Fibroblast of skin of left biceps (primary cell): ENCODE results near the gene KCNE5.
"Not testable (repeated sequence)": the region's sequence is repeated elsewhere in the genome, so short reads cannot be mapped to it uniquely, and the experiment has no call there.

ENCODE experiments used
- DNase-seq, 2 experiments: peaks; one replicate each; pipeline ENCODE4 v3.0.0-alpha.2; 2013; ENCODE audit warnings: low read depth in 2 of 2

The KCNE5 gene

GRCh38 chrX:109614951-109615350 is 10.0 kb downstream of the KCNE5 start:
- DNase-seq = no peak

- DNase-seq = no peak
Measured at GRCh38 chrX:109601486-109601885, 23.5 kb downstream of the KCNE5 start.

DNA sequence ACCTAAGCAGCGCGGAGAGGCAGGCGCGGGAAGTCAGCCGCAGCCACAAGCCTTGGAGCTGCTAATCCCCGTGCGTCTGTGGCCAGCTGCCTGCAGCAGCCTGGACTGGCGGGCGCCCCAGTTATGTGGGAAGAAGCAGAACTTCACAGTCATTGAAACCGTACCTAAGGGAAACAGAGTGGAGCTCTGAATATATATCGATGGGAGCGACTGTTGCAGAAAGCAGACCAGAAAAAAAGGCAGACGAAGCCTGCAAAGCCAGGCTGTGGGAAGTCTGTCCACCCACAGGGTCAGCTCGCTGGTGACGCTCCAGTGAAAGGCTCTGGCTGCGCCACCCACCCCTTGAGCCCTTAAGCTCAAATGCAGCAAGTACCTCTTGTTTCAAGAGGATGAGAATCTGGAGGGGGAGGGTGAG is 24.7 kb downstream of the KCNE5 start:
- DNase-seq = no peak

- no peak for DNase-seq
Measured at GRCh38 chrX:109596015-109596414, 29.0 kb downstream of the KCNE5 start.

DNA sequence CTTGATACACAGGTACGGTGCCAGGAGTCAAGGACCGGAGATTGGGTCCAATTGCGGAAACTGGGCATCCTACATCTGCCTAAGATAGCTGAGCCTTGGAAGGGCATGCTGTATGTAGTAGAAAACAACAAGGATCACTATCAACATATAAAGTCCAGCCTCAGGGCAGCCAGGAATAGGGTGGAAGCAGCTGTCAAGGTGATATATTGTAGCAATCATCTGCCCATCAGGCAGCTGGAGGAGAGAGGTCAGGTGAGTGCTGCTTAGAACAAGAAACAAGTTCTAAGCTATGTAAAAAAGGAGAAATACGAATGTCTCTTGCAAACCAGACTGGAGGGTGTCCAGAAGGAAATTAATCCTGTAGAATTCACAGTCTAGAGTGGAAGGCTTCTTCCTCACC is 34.8 kb downstream of the KCNE5 start:
- DNase-seq = no peak

DNA sequence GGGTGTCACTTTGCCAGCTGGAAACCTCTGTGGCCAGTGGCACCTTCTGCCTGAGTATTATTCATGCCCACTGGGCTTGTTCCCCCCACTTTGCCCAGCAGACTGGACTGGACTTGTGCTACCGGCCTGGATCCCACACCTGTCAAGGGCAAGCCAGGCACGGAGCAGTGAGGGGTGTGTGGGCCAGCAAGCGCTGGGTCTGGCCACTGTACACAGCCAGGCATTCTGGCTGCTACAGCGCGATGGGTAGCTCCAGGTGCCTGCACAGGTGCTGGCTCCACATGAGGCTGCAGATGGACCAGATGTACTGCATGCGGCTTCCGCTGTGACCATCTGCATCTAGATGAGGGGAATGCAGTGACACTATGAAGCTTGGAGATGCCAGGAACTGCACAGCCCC is 39.5 kb downstream of the KCNE5 start:
- no peak for DNase-seq

- no peak for DNase-seq
Measured at GRCh38 chrX:109578916-109579315, 46.1 kb downstream of the KCNE5 start.

DNA sequence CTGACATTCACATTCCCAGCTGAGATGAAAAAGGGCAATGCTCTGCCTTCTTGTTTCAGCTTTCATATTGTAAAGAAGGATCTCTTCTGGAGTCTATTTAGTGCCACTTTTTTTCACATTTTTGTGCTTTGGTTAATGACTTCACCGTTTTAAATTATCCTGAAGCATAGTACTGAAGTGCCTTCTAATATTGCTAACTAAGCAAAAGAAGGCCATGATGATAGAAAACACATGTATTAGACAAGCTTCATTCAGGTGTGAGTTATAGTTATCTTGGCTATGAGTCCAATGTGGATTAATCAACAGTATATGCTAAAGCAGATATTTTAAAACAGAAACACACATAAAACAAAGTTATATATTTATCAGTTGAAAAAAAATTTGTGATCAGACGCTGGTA is 47.9 kb downstream of the KCNE5 start:
- no peak for DNase-seq

DNA sequence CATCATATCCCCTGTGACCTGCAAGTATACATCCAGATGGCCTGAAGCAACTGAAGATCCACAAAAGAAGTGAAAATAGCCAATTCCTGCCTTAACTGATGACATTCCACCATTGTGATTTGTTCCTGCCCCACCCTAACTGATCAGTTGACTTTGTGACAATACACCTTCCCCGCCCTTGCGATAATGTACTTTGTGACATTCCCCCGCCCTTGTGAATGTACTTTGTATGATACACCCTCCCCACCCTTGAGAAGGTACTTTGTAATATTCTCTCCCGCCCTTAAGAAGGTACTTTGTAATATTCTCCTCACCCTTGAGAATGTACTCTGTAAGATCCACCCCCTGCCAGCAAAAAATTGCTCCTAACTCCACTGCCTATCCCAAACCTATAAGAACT is 48.9 kb downstream of the KCNE5 start:
- not testable (repeated sequence) for DNase-seq
